HG03139 (cell line): ENCODE data around the gene DLL4.

ENCODE experiments used
- ATAC-seq: cut with Tn5 transposase; IDR thresholded peaks from one replicate; pipeline ENCODE4 v1.9.1; 2021; ENCODE audit not compliant: unreplicated experiment

The DLL4 gene

DNA sequence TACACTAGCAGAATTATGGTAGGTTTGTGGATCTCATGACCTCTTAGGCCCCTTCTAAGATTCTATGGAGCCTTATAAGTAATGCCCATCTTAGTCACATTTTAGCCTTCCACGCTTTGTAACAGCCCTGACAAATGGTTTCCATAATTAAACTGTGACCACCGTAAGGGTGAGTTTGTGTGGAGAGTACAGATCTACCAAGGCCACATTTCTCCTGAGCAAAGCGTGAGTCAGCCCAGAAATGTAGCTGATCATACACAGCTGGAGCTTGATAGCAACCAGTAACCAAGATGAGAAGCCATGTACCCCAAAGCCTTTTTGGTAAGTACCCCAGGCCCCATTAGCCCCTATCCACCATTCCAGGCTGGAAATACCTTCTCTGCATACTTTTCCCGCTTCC lies 55.8 kb downstream of the DLL4 start:
- no peak for ATAC-seq

DNA sequence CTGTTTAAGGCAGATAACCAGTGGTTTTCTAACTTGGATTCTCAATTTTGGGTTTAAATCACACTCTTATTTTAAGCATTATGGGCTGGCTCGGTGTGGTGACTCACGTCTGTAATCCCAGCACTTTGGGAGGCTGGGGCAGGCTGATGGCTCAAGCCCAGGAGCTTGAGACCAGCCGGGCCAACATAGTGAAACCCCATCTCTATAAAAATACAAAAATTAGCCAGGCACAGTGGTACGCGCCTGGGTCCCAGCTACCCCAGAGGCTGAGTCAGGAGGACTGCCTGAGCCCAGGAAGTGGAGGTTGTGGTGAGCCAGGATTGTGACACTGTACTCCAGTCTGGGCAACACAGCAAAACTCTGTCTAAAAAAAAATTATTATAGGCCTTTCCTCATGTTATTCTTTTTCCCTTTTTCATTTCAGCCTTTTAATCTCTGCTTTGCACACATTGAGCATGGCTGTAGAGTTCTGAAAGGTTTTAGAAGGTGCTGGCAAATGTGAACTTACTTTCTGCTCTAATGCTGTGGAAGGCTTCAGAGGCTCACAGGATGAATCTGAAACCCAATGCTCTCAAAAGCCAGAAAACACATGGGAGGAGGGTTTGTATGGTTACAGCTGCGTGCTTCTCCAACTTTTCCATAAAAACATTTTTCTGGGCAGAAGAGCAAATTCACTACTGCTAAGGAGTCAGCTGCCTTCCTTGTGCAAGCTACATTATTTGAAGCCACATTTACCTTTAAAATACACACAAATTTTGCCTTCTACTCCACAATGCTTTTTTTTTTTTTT lies 56.6 kb downstream of the DLL4 start:
- no peak for ATAC-seq

DNA sequence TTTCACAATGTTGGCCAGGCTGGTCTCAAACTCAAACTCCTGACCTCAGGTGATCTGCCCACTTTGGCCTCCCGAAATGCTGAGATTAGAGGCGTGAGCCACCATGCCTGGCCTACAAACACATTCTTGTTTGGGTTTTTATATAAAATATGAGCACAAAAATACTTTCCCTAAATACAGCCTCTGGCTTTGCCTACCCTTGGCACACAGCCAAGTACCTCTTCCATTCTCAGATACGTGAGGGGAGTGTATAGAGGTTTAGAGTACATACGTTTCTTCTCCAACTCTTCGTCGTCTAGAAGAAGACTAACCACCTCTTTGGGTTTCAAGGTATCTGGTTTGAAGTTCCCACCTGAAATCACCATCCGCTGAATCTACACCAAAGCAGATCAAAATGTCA lies 57.7 kb downstream of the DLL4 start:
- no peak for ATAC-seq

DNA sequence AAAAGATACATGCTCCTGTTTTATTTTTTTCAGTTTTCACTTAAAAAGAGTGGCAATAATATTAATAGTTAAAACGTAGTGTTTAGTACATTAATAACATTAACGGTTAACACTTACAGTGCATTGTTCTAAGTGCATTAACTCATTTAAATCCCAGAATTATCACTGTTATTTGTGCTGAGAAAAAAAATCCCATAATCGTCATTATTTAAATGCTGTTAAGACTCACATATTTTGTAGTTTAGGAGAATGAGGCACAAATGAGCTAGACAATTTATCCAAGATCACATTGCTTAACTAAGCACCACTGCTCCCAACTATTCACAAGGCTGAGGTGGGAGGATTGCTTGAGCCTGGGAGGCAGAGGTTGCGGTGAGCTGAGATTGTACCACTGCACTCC lies 59.0 kb downstream of the DLL4 start:
- no peak for ATAC-seq
